K562 treated with DMSO at 1 percent for 24 hours (cell line): ENCODE results near the gene DEPP1. TPM values are rescaled to one million over a fixed set of nuclear protein-coding genes. Genes with fewer than 3 reads are reported as not detected.

ENCODE experiments used
- total RNA-seq: library from RNA; unstranded; fragments of 300-600 nt; gene quantifications from 2 replicates; pipeline ENCODE4 v1.2.3, GENCODE V29; 2022; ENCODE audit warnings: low read depth; ENCODE audit not compliant: insufficient read depth

Gene DEPP1, protein sequence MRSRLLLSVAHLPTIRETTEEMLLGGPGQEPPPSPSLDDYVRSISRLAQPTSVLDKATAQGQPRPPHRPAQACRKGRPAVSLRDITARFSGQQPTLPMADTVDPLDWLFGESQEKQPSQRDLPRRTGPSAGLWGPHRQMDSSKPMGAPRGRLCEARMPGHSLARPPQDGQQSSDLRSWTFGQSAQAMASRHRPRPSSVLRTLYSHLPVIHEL
- total RNA-seq, result 7.9 and 10.3 TPM in 2 replicates

DNA sequence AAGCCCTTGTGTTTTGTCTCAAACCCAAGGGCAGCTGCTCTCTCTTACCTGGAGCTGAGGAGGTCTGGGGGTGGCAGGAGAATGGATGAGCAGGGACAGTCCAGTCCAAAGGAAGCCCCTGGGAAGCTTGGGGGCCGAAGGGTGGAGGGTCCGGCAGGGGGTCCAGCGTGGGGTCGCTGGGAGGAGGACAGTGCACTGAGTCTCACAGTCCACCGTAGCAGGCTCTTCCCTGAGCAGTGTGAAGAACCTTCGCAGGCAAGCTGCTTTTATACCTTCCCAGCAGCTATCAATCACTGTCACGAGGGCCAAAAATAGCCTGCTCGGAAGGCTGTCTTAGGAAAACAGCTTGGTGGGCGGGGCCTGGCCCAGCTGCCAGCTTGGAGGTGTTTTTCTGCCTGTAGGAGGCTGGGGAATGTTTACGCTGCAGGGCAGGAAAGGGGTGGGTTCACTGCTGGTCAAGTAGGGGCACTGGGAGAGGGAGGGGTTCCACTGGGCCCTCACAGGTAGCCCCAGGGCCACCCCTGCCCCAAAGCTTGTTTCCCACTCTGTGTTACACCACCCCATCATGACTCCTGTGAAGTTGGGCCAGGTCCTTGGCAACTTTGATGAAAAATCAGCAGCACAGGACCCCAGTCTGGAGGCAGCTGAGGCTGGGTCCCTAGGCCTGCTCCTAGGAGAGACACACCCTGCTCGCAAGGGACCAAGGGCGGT is at the start of gene DEPP1:
TSS of gene DEPP1 (minus strand) at position 240 of the 711 bp plus-strand sequence. CDS start 779 bp downstream, outside the sequence.

DNA sequence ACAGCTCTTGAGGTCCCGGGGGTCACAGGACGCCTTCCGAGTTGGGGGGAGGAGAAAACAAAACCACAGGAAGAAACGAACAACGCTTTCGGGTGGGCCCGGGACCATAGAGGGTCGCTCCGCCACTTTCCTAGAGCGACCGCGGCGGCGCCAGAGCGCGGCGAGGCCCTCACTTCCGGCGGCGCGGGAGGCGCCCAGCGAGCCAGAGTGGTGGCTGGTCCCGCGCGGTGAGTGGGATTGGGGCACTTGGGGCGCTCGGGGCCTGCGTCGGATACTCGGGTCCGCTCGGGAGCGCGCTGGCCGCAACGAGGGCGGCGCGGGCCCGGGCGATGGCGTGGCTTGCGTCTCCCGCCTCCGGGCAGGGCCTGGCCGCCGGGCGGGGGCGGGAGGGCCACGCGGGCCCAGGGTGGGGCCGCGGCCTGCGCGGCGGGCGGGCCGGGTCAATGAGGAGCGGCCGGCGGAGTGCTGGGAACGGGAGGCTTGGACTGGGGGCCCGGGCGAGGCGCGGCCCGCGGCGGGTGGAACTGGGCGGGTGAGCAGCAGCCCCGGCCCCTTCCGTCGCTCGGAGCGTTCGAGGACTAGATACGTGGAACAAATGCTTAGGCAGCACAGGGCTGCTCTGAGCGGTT is 22.3 kb upstream of the DEPP1 start, which contains the start of gene ZNF22:
TSS of gene ZNF22 (plus strand) at position 172 of the 629 bp plus-strand sequence. CDS start 2,446 bp downstream, outside the sequence.

DNA sequence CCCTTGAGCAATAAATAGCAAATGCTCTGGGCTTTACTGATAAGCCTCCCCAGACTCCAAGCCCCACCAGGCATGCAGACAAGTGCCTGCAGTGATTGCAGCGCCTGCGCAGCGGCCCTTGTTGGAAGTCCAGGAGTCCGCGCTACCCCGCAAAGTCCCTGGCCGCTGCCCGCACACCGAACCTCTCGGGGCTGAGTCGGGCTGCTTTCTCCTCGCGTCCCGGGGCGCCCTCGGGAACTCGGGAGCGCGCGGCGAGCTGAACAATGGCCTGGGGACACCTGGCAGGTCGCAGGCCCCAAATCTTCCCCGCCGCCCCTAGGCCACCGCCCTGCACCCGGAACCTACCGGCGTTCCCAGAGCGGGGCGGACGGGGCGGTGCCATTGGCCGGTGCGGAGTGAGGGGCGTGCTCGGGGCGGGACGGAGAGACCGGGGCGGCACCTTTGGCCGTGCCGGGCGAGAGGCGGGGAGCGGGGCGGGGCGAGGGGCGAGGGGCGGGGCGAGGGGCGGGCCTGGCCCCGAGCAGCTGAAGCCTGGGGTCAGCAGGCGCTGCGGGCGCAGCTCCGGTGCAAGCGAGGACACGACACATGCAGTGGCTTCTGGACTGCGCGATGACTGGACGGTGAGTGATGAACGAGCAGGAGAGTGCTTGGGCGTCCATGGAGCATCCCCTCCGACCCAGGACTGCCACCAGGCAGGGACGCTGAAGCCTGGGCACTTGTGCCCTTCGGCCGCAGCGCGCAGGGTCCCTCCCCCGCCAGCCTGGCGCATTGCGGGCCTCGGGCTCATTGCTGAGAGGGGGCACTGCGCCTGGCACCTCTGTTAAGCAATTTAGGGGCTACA is 19.1 kb downstream of the DEPP1 start, which contains the start of gene RASSF4:
TSS of gene RASSF4 (plus strand) at position 556 of the 841 bp plus-strand sequence. CDS start 10,401 bp downstream, outside the sequence.

Other genes with a start within 250 kb of the DEPP1 start
- not detected in 2 replicates for gene TMEM72, start 67.5 kb downstream of the DEPP1 start, total RNA-seq
- 4.9 TPM in 2 replicates for gene RASSF4, start 19.0 kb downstream of the DEPP1 start, total RNA-seq
- 21.8 and 22.7 TPM in 2 replicates for gene ZNF22, start 22.1 kb upstream of the DEPP1 start, total RNA-seq